ENCODE measurements around the gene ZSCAN16. TPM values are rescaled to one million over a fixed set of nuclear protein-coding genes. Genes with fewer than 3 reads are reported as not detected.

Gene ZSCAN16
- total RNA-seq (2022; extraction: Qiagen RNA extraction), result 3.9 to 5.1 TPM (median 4.2 TPM) in 5 replicates

GRCh38 chr6:28124350-28124970 is at the start of gene ZSCAN16:
Gene ZSCAN16 (plus strand): TSS chr6:28124609. CDS start chr6:28125444, 835 bp downstream.

GRCh38 chr6:28080381-28080630 is 44.1 kb upstream of the ZSCAN16 start, which contains the start of gene ZNF165:
Gene ZNF165 (plus strand): TSS chr6:28080568. CDS start chr6:28085481, 4,913 bp downstream.

GRCh38 chr6:28141500-28142329 is 17.3 kb downstream of the ZSCAN16 start, which contains the start of gene ZKSCAN8:
Gene ZKSCAN8 (plus strand): TSS chr6:28141883. CDS start chr6:28148408, 6,525 bp downstream.

Other genes with a start within 250 kb of the ZSCAN16 start
- not detected in 5 replicates for gene OR2B2, start 212.2 kb upstream of the ZSCAN16 start, total RNA-seq (2022; extraction: Qiagen RNA extraction)
- gene OR2B6, start 167.4 kb upstream of the ZSCAN16 start, total RNA-seq (2022; extraction: Qiagen RNA extraction), result 0.08 to 0.32 TPM (median 0.15 TPM) in 3 of 5 replicates, not detected in the others
- gene ZNF165, start 44.0 kb upstream of the ZSCAN16 start, total RNA-seq (2022; extraction: Qiagen RNA extraction), result 0.93 to 1.1 TPM (median 0.98 TPM) in 5 replicates
- 4.0 to 6.0 TPM (median 5.2 TPM) in 5 replicates for gene ZKSCAN8, start 17.3 kb downstream of the ZSCAN16 start, total RNA-seq (2022; extraction: Qiagen RNA extraction)
- 5.8 to 8.2 TPM (median 7.4 TPM) in 5 replicates for gene ZSCAN9, start 100.7 kb downstream of the ZSCAN16 start, total RNA-seq (2022; extraction: Qiagen RNA extraction)
- 2.2 to 3.1 TPM (median 2.5 TPM) in 5 replicates for gene ZKSCAN4, start 127.7 kb downstream of the ZSCAN16 start, total RNA-seq (2022; extraction: Qiagen RNA extraction)
- not detected in 5 replicates for gene NKAPL, start 134.7 kb downstream of the ZSCAN16 start, total RNA-seq (2022; extraction: Qiagen RNA extraction)
- gene ZSCAN26, start 142.5 kb downstream of the ZSCAN16 start, total RNA-seq (2022; extraction: Qiagen RNA extraction), result 3.6 to 6.9 TPM (median 5.3 TPM) in 5 replicates
- gene PGBD1, start 157.0 kb downstream of the ZSCAN16 start, total RNA-seq (2022; extraction: Qiagen RNA extraction), result 4.6 to 6.0 TPM (median 4.8 TPM) in 5 replicates
- gene ZSCAN31, start 211.5 kb downstream of the ZSCAN16 start, total RNA-seq (2022; extraction: Qiagen RNA extraction), result 1.7 to 2.8 TPM (median 2.1 TPM) in 5 replicates
- gene ZKSCAN3, start 225.3 kb downstream of the ZSCAN16 start, total RNA-seq (2022; extraction: Qiagen RNA extraction), result 1.5 to 2.6 TPM (median 2.2 TPM) in 5 replicates

Measured in A549 treated with CORT108297 at 1 μM for 4 hours (cell line).